ENCODE data around the gene GHDC.
"Not testable (repeated sequence)": the region's sequence is repeated elsewhere in the genome, so short reads cannot be mapped to it uniquely, and the experiment has no call there.

The GHDC gene

GRCh38 chr17:42193969-42194899 is at the start of gene GHDC:
Gene GHDC (minus strand): TSS chr17:42194494. CDS start chr17:42193581, 913 bp downstream.
- peak; percentile 85 for DNase-seq (ENCODE audit: low spot score)

- no peak for DNase-seq (ENCODE audit: low spot score)
Observed at GRCh38 chr17:42243493-42243982, 49.2 kb upstream of the GHDC start.

- DNase-seq (ENCODE audit: low spot score) = no peak
Observed at GRCh38 chr17:42241871-42242270, 47.6 kb upstream of the GHDC start.

- DNase-seq (ENCODE audit: low spot score) = not testable (repeated sequence)
Observed at GRCh38 chr17:42240863-42241262, 46.6 kb upstream of the GHDC start.

GRCh38 chr17:42240201-42240600 is 45.9 kb upstream of the GHDC start:
- no peak for DNase-seq (ENCODE audit: low spot score)

- DNase-seq (ENCODE audit: low spot score) = not testable (repeated sequence)
Observed at GRCh38 chr17:42239576-42239975, 45.3 kb upstream of the GHDC start.

- no peak for DNase-seq (ENCODE audit: low spot score)
Observed at GRCh38 chr17:42236760-42237159, 42.5 kb upstream of the GHDC start.

- DNase-seq (ENCODE audit: low spot score) = no peak
Observed at GRCh38 chr17:42233994-42234393, 39.7 kb upstream of the GHDC start.

GRCh38 chr17:42233156-42233555 is 38.9 kb upstream of the GHDC start:
- DNase-seq (ENCODE audit: low spot score) = no peak

GRCh38 chr17:42230225-42230624 is 35.9 kb upstream of the GHDC start:
- no peak for DNase-seq (ENCODE audit: low spot score)

GRCh38 chr17:42227849-42228700 is 33.8 kb upstream of the GHDC start:
- DNase-seq (ENCODE audit: low spot score) = no peak

GRCh38 chr17:42225646-42226045 is 31.4 kb upstream of the GHDC start:
- no peak for DNase-seq (ENCODE audit: low spot score)

GRCh38 chr17:42224651-42225050 is 30.4 kb upstream of the GHDC start:
- DNase-seq (ENCODE audit: low spot score) = no peak

- DNase-seq (ENCODE audit: low spot score) = peak; percentile 58
Observed at GRCh38 chr17:42221886-42222745, 27.8 kb upstream of the GHDC start.

- DNase-seq (ENCODE audit: low spot score) = not testable (repeated sequence)
Observed at GRCh38 chr17:42219280-42219679, 25.0 kb upstream of the GHDC start.

- DNase-seq (ENCODE audit: low spot score) = no peak
Observed at GRCh38 chr17:42214156-42214555, 19.9 kb upstream of the GHDC start.

GRCh38 chr17:42212382-42212781 is 18.1 kb upstream of the GHDC start:
- no peak for DNase-seq (ENCODE audit: low spot score)

GRCh38 chr17:42211921-42212341 is 17.6 kb upstream of the GHDC start:
- not testable (repeated sequence) for DNase-seq (ENCODE audit: low spot score)

- no peak for DNase-seq (ENCODE audit: low spot score)
Observed at GRCh38 chr17:42210046-42210445, 15.8 kb upstream of the GHDC start.

- DNase-seq (ENCODE audit: low spot score) = not testable (repeated sequence)
Observed at GRCh38 chr17:42206153-42206612, 11.9 kb upstream of the GHDC start.

- no peak for DNase-seq (ENCODE audit: low spot score)
Observed at GRCh38 chr17:42203354-42203753, 9.1 kb upstream of the GHDC start.
